HTR-8/SVneo (cell line): ENCODE measurements around the gene ATIC.
"Not testable (repeated sequence)": the region's sequence is repeated elsewhere in the genome, so short reads cannot be mapped to it uniquely, and the experiment has no call there.

ENCODE experiments used
- DNase-seq: peaks from one replicate; pipeline ENCODE4 v3.0.0; 2011; ENCODE audit warnings: low spot score, mixed read lengths; ENCODE audit not compliant: insufficient read length
- FAIRE-seq: peaks from 2 replicates; lab custom pipeline; 2011; peaks lifted over from hg19 to GRCh38; lab: Jason Lieb, UNC

ATIC gene

DNA sequence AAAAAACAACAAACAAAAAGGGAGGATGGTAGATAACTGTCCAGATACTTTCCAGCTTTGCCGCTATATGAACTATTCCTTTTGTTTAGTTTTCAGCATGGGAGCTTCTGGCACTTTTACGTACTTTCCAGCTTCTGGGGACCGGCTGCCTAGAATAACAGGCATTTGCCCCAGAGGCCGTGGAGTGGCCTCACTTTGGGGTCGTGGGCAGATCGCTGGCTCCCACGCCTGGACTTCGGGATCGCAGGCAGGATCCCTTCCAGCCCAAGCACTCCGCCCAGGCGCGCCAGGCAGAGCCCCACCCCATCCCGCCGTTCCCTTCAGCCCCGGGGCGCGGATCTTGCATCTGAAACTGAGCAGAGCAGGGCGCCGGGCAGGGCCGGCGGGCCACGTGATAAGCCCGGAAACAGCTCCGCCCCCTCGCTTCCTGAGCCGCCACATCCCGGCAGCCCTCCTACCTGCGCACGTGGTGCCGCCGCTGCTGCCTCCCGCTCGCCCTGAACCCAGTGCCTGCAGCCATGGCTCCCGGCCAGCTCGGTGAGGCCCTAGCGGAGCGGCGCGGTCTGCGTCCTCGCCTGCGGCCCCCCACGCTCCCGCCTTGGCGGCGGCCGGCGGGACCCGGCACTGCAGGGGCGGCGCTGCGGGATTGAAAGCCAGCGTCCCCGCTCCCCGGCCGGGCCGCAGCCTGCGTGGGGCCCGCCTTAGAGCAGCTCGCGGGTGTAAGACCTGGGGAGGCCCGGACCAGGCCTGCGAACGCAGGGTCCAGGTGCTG, at the start of gene ATIC:
Gene ATIC, plus strand, starts transcription at position 435 of the 772 bp plus-strand sequence. Its CDS starts 84 bp downstream, at position 519.
- peak; percentile 28 for FAIRE-seq

DNA sequence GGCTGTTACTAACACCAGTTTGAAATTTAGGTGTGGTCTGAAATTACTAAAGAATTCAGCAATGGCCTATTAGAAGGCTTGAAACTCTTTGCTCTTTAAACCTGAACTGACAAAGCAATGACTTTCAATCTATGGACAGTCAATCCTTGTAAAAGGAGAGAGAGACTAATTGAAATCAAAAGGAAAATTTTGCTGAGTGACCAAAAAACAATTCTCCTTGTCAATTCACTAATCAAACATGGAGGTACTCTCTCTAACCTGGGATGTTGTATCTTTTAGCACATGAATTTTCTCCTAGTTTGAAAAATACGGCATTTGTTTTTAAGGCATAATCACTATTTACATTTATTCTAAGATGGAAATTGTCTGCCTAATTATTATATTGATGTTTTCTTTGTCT, 49.6 kb upstream of the ATIC start:
- FAIRE-seq (no peak), DNase-seq (no peak)

More for the DNA sequence above, at the start of gene ATIC:
- peak; percentile 88 for DNase-seq

GRCh38 chr2:215262741-215263362, 49.0 kb upstream of the ATIC start:
- FAIRE-seq: no peak

DNA sequence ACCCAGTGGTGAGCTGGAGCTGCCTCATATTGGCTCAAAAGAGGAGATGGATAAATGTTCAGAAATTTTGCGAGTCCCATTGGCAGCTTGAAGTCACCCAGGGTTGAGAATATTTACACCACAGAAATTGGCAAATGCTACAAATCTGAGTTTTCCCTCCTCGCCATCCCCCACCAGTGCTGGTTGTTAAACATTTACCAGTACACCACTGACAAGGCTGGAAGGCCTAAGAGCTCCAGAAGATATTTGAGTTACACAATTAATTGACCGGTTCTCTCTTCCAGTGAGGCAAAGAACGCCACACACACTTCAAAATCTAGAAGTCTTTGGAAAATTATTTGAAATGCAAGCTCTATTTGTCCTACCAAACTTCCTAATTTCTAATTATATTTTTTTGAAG, 47.5 kb upstream of the ATIC start:
- no peak for DNase-seq
- no peak for FAIRE-seq

More at GRCh38 chr2:215262741-215263362, 49.0 kb upstream of the ATIC start:
- no peak for DNase-seq

GRCh38 chr2:215269397-215270117, 42.3 kb upstream of the ATIC start:
- FAIRE-seq: no peak
- DNase-seq: peak; percentile 49

DNA sequence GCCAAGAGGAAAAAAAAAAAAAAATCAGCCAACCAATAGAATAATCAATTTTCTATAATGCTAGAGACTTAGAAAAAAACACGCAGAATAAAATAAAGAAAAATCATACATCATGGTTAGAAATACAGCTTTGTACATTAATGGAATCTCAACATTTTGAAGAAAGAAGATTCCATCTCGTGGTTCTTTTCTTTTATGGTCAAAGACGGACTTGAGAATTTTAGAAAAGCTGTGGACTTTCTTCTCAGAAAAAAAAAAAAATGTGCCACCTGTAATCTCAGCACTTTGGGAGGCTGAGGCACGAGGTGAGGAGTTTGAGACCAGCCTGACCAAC, 41.8 kb upstream of the ATIC start:
- no peak for FAIRE-seq
- no peak for DNase-seq

GRCh38 chr2:215271446-215271845, 40.4 kb upstream of the ATIC start:
- FAIRE-seq (no peak), DNase-seq (no peak)

DNA sequence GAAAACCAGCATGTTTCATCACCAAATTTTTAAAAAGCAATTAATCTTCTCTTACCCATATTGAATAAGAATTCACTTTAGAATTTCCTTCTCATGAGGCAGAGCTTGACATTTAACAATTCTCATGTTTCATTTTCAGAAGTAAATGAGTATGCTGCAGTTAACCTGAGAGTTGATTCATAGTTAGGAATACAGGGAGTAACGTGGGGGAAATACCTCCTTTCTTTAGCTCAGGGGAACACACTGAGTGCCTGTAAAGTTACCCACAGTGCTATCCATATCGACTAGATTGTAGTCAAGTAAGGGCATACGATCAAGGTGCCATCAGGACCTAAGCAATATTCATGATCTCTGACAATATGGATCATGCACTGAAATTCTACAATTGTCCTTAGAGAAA, 38.9 kb upstream of the ATIC start:
- DNase-seq: no peak
- FAIRE-seq: no peak

- DNase-seq: no peak
- no peak for FAIRE-seq
Measured at GRCh38 chr2:215274829-215275228, 37.0 kb upstream of the ATIC start.

- FAIRE-seq: no peak
- no peak for DNase-seq
Measured at GRCh38 chr2:215275824-215276223, 36.0 kb upstream of the ATIC start.

DNA sequence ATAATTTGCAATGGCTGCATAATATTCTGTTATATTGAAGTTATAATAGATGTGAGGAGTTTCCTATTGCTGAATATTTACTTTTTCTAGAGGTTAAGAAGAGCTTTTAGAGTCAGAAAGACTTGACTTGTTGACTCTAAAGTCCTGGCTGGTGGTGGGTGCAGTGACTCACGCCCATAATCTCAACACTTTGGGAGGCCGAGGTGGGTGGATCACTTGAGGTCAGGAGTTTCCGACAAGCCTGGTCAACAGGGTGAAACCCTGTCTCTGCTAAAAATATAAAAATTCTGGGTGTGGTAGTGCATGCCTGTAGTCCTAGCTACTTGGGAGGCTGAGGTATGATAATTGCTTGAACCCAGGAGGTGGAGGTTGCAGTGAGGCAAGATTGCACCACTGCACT, 33.9 kb upstream of the ATIC start:
- FAIRE-seq (no peak), DNase-seq (no peak)

DNA sequence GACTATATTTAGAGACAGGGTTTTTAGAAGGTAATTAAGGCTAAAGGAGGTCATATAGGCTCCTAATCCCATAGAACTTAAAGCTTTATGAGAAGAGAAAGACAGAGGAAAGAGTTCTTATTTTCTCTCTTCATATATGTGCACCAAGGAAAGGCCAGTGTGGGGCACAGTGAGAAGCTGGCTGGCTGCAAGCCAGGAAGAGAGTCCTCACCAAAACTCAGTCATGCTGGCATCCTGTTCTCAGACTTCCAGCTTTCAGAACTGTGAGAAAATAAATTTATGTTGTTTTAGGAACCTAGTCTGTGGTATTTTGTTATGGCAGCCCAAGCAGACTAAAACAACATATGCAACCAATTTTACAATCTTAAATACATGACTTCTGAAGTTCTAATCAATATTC, 31.5 kb upstream of the ATIC start:
- DNase-seq (no peak), FAIRE-seq (no peak)

GRCh38 chr2:215283221-215283620, 28.6 kb upstream of the ATIC start:
- FAIRE-seq: no peak
- no peak for DNase-seq

DNA sequence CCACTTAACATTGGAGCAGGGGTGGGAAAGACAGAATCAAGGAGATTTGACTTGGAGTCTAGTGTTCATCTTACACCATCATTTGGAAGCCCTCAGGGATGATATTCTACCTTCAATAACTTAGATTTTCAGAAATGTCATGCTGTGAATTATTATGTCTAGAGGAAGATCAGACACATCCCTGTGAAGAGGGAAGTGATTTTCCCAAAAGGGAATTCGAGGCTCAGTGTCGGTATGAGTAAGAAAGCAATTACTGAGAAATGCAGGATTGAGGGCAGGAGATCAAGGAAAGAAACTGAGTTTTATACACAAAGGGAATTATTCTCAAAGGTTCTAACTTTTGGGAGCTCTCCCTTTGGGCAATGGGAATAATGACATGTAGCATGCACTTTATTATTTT, 25.6 kb upstream of the ATIC start:
- DNase-seq: no peak
- no peak for FAIRE-seq

- FAIRE-seq: no peak
- no peak for DNase-seq
Measured at GRCh38 chr2:215288112-215288815, 23.6 kb upstream of the ATIC start.

DNA sequence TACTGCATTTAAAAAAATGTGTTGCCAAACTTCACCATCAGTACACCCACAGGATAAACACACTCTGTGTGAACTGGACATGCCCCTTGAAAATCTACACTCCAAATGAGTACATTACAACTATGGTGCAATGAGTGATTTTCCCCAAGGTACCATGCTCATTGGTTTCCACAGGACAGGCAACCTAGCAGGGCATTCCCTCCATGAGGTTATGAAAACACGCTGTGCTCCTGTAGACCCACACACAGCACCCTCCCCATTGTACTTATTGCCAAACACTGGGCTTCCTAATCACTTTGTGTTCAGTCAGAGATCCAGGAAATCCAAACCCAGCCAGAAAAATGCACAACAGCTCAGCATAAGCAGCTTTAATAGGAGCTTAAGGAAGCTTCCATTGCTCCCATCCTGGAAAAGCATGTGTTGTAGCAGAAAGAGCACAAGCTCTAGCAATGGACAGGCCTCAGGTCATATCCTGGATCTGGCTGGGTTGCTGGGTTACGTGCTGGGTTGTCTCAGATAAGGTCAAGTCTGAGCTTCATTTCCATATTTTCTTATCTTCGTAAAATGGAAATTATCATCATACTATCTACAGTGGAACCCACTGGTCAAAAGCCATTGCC, 20.8 kb upstream of the ATIC start:
- no peak for FAIRE-seq
- DNase-seq: no peak

GRCh38 chr2:215293879-215294278, 18.0 kb upstream of the ATIC start:
- no peak for DNase-seq
- FAIRE-seq: no peak

DNA sequence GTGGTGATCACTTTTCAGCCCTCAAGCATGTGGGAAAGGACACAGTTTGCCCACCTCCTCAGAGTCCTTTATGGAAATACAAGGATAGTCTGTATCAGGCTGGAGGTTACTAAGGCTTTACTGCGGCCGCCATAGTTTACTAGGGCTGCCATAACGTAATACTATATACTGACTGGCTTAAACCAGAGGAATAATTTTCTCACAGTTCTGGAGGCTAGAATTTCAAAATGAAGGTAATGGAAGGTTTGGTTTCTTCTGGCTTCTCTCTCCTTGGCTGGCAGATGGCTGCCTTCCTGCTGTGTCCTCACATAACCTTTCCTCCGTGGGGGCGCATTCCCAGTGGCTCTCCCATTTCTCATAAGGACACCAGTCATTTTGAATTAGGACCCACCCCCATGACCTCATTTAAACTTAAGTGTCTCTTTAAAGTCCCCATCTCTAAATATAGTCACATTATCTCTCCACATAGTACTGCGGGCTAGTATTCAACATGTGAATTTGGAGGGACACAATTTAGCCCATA, 12.5 kb upstream of the ATIC start:
- DNase-seq (no peak), FAIRE-seq (no peak)

DNA sequence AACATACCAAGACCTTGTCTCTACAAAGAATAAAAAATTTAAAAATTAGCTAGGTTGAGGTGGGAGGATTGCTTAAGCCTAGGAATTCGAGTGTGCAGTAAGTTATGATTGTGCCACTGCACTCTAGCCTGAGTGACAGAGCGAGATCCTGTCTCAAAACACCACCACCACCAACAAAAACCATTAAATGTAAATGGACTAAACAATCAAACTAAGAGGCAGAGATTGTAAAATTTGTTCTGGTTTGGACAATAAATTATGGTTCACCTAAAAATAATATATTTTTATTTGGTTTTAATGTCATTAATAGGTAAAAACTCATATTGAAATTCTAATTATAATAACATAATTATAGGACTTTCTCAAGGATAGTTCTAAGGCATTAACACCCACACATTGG, 9.9 kb upstream of the ATIC start:
- no peak for DNase-seq
- no peak for FAIRE-seq

GRCh38 chr2:215311259-215311624, 617 bp upstream of the ATIC start:
- not testable (repeated sequence) for DNase-seq, FAIRE-seq
